D721Med (cell line): Measurements from ENCODE around the gene SCCPDH.
"Not testable (repeated sequence)": the region's sequence is repeated elsewhere in the genome, so short reads cannot be mapped to it uniquely, and the experiment has no call there.

ENCODE experiments used
- DNase-seq: peaks from one replicate; pipeline ENCODE4 v3.0.0; 2011; ENCODE audit warnings: low spot score; ENCODE audit not compliant: insufficient read length
- FAIRE-seq: peaks from 2 replicates; lab custom pipeline; 2011; peaks lifted over from hg19 to GRCh38; lab: Jason Lieb, UNC
- CTCF ChIP-seq: IDR thresholded peaks from 2 replicates; pipeline ENCODE4 v1.5.1; 2012; ENCODE audit warnings: mild to moderate bottlenecking, control low read depth; ENCODE audit not compliant: insufficient read depth; ENCODE audit errors: missing control alignments

SCCPDH gene

GRCh38 chr1:246725191-246725590 is 982 bp downstream of the SCCPDH start:
- FAIRE-seq (no peak), DNase-seq (no peak)
- TF ChIP-seq CTCF = no peak

DNA sequence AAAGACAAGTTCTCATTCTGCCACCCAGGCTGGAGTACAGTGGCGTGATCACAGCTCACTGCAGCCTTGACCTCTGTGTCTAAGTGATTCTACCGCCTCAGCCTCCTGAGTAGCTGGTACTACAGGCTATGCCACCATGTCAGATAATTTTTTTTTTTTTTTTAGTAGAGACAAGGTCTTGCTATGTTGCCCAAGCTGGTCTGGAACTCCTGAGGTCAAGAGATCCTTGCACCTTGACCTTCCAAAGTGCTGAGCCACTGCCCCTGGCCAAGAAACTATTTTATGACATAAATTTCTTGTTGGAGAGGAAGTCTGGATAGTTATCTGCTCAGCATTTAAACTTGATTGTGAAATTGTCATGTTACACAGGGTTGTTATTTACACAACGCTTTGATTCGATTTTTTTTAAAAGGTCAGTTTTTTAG is 2.1 kb downstream of the SCCPDH start:
- FAIRE-seq = no peak
- no peak for TF ChIP-seq CTCF
- DNase-seq = no peak

GRCh38 chr1:246726881-246727280 is 2.7 kb downstream of the SCCPDH start:
- DNase-seq = no peak
- no peak for TF ChIP-seq CTCF
- no peak for FAIRE-seq

GRCh38 chr1:246727594-246727993 is 3.4 kb downstream of the SCCPDH start:
- TF ChIP-seq CTCF = no peak
- FAIRE-seq (no peak), DNase-seq (no peak)

DNA sequence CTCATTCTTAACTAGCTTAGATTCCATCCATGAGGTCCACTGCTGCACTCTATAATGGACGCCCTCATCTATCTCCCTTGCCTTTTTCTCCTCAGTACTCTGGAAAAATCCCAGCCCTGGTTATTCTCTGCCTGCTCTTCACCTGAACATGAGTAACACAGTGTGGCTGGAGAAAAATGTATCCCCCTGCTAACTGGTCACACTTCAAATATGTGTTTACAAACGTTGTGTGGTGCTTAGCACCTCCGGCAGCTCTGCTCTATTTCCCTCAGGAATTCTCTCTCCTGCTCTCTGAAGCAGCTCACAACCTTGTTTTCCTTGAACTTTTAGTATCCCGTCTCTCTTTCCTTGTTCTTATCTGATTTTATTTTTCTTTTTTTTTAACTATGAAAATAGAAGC is 4.1 kb downstream of the SCCPDH start:
- DNase-seq (no peak), FAIRE-seq (no peak)
- no peak for TF ChIP-seq CTCF

DNA sequence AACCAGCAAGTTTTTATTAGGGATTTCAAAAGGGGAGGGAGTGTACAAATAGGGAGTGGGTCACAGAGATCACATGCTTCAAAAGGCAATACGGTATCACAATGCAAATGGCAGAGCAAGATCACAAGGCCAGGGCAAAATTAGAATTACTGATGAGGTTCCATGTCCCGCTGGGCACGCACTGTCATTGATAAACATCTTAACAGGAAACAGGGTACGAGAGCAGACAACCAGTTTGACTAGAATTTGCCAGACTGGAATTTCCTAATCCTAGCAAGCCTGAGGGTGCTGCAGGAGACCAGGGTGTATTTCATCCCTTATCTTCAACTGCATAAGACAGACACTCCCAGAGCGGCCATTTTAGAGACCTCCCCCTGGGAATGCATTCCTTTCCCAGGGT is 4.8 kb downstream of the SCCPDH start:
- DNase-seq, FAIRE-seq: not testable (repeated sequence)

DNA sequence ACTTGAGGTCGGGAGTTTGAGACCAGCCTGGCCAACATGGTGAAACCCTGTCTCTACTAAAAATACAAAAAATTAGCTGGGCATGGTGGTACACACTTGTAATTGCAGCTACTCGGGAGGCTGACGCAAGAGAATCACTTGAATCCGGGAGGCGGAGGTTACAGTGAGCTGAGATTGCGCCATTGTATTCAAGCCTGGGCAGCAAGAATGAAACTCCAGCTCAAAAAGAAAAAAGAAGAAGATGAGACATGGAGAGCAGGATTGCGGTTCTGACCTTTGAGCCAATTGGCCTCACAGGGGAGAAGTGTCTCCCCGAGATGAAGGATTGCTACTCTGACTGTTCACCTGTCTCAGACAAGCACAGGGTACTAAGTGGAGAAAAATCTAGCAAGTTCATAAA is 6.6 kb downstream of the SCCPDH start:
- TF ChIP-seq CTCF = no peak
- FAIRE-seq = no peak
- no peak for DNase-seq

GRCh38 chr1:246731873-246732272 is 7.7 kb downstream of the SCCPDH start:
- FAIRE-seq, DNase-seq: not testable (repeated sequence)
